DND-41 (cell line): ENCODE data around the gene STARD7.

Experiments used
- ATAC-seq: fragments of 200-7000 bp; cut with Tn5 transposase; 3 replicates; pipeline ENCODE4 v1.9.1; 2021; ENCODE audit warnings: low read depth; ENCODE audit not compliant: insufficient read depth
- DNase-seq: peaks from one replicate; pipeline ENCODE4 v3.0.0-alpha.2; 2020
- H2AFZ ChIP-seq: 2 replicates; pipeline ENCODE4 v1.6.0; 2012; ENCODE audit warnings: low read depth, low read length
- H3K27ac ChIP-seq: 2 replicates; pipeline ENCODE4 v1.5.1; 2012; ENCODE audit warnings: low read length, inconsistent platforms
- H3K27me3 ChIP-seq: fragments of 200-600 bp; sonication (generic); 2 replicates; pipeline ENCODE4 v1.6.0; 2012; ENCODE audit warnings: low read length, mild to moderate bottlenecking, inconsistent platforms; ENCODE audit not compliant: insufficient read depth, poor library complexity
- H3K36me3 ChIP-seq: 2 replicates; pipeline ENCODE4 v1.5.1; 2012; ENCODE audit warnings: low read length, inconsistent platforms; ENCODE audit not compliant: insufficient read depth
- H3K4me1 ChIP-seq: 2 replicates; pipeline ENCODE4 v1.5.1; 2012; ENCODE audit warnings: mild to moderate bottlenecking, low read length; ENCODE audit not compliant: insufficient read depth
- H3K4me2 ChIP-seq: 2 replicates; pipeline ENCODE4 v1.6.0; 2012; ENCODE audit warnings: mild to moderate bottlenecking, moderate library complexity, low read length, inconsistent platforms; ENCODE audit not compliant: insufficient read depth
- H3K4me3 ChIP-seq, 2 experiments: fragments of 200-600 bp in 1 of 2; shearing (Covaris generic) in 1 of 2; 2 replicates each; pipeline ENCODE4 v1.5.1; 2012 to 2016; ENCODE audit warnings: inconsistent platforms in 2 of 2, low read length in 2 of 2, mild to moderate bottlenecking in 2 of 2, low read depth in 1 of 2, moderate library complexity in 1 of 2
- H3K79me2 ChIP-seq: 2 replicates; pipeline ENCODE4 v1.6.0; 2012; ENCODE audit warnings: low read length, inconsistent platforms; ENCODE audit not compliant: insufficient read depth
- H3K9ac ChIP-seq: 2 replicates; pipeline ENCODE4 v1.6.0; 2012; ENCODE audit warnings: low read depth, mild to moderate bottlenecking, inconsistent platforms, low read length, moderate library complexity
- H3K9me3 ChIP-seq: 2 replicates; pipeline ENCODE4 v1.5.1; 2012; ENCODE audit warnings: low read length, moderate library complexity, mild to moderate bottlenecking, inconsistent platforms; ENCODE audit not compliant: insufficient read depth, severe bottlenecking
- H4K20me1 ChIP-seq: 2 replicates; pipeline ENCODE4 v1.6.0; 2012; ENCODE audit warnings: low read length; ENCODE audit not compliant: insufficient read depth
- EZH2 ChIP-seq: IDR thresholded peaks from 3 replicates; pipeline ENCODE4 v1.6.1; 2012; ENCODE audit warnings: borderline replicate concordance, low read depth, mild to moderate bottlenecking, moderate library complexity, low read length, inconsistent platforms; ENCODE audit not compliant: severe bottlenecking
- TF ChIP-seq, protein P1 (sequence below): IDR thresholded peaks from 2 replicates; pipeline ENCODE4 v1.5.1; 2012; ENCODE audit warnings: borderline replicate concordance, low read length, moderate library complexity, mild to moderate bottlenecking; ENCODE audit not compliant: poor library complexity, severe bottlenecking; ENCODE audit errors: extremely low read depth

STARD7 gene

DNA sequence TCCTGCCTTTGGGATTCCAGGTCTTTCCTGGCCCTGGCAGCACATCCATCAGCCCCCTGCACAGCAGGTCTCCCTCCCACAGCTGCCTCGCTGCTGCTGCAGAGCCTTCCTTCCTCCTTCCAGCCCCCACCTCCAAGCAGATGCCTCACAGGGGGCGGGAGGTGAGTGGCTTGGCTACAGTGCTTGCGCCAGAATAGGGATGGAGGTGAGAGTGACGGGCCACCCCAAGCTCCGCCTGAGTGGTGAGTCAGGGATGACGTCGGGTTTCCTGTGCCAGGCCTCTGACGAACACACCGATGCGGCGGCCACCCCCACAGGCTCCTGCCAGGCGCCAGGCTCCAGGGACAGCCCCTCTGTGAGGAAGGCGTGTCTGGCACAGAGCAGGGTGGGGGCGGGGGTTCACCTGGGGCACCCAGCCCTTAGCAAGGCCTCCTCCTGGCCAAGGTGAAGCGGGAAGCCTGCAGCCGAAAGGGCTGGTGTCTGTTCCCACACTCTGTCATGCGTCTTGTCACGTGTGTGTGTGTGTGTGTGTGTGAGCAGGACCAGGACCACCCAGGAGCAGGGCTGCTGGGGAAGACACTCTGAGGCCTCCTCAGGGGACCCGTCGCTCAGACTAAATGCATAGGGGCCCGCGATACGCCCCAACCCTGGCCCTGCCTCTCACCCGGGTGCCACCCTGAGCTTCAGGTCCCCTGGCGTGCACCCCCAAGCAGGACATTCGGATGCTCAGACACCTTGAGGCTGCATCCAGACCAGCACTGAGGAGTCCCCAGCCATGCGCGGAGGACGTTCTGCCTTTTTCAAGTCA, 60.0 kb downstream of the STARD7 start:
- H3K4me2 ChIP-seq: peak overlapping the region; percentile 26
- peaks cover 14% of the 10 kb centered on the region for H3K79me2 ChIP-seq
- peak; percentile 86 for DNase-seq
- H3K27me3 ChIP-seq: no peaks in the 10 kb centered on the region
- no peak overlapping the region; the same call in 1 of the 2 replicates for H3K27ac ChIP-seq
- TF ChIP-seq, protein P1, sequence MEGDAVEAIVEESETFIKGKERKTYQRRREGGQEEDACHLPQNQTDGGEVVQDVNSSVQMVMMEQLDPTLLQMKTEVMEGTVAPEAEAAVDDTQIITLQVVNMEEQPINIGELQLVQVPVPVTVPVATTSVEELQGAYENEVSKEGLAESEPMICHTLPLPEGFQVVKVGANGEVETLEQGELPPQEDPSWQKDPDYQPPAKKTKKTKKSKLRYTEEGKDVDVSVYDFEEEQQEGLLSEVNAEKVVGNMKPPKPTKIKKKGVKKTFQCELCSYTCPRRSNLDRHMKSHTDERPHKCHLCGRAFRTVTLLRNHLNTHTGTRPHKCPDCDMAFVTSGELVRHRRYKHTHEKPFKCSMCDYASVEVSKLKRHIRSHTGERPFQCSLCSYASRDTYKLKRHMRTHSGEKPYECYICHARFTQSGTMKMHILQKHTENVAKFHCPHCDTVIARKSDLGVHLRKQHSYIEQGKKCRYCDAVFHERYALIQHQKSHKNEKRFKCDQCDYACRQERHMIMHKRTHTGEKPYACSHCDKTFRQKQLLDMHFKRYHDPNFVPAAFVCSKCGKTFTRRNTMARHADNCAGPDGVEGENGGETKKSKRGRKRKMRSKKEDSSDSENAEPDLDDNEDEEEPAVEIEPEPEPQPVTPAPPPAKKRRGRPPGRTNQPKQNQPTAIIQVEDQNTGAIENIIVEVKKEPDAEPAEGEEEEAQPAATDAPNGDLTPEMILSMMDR: no peak
- no peak for TF ChIP-seq EZH2
- no peak overlapping the region for H2AFZ ChIP-seq
- H4K20me1 ChIP-seq: peaks cover 7% of the 10 kb centered on the region
- H3K4me1 ChIP-seq: peaks cover 59% of the 10 kb centered on the region
- H3K36me3 ChIP-seq: peaks cover 8% of the 10 kb centered on the region
- H3K4me3 ChIP-seq: no peak overlapping the region
- H3K9me3 ChIP-seq: no peaks in the 10 kb centered on the region
- H3K9ac ChIP-seq: no peak overlapping the region
- peak; percentile 41 for ATAC-seq

DNA sequence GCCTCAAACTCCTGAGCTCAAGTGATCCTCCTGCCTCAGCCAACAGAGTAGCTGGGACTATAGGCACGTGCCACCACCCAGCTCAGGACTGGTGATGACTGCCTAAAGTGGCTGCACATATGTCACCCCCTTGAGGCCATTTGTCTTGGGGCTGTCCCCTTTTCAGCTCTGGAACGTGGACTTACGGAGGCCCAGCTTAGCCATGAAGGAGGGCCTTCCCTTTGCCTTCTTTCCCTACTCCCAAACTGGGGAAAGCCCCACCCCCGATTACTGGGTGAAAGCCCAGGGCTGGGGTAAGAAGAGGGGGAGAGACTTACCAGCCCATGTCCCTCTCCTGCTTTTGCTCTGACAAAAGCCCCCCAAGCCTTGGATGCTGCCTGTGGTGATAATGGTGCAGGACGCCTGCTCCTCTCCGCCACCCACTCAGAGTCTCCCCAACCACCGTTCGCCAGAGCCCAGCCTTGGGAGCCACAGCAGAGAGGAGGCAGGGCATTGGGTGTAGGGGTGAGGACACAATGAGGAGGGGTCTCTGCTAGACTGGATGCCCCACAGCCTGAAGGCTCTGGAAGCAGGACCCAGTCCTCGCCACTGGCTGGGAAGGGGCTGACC, 60.9 kb downstream of the STARD7 start:
- no peak overlapping the region for H3K9ac ChIP-seq
- H3K4me2 ChIP-seq: peak overlapping the region; percentile 26; the same call in 1 of the 2 replicates
- no peak overlapping the region for H3K4me3 ChIP-seq
- DNase-seq (no peak), ATAC-seq (no peak)
- peaks cover 64% of the 10 kb centered on the region for H3K4me1 ChIP-seq
- H2AFZ ChIP-seq: no peak overlapping the region
- no peaks in the 10 kb centered on the region for H3K9me3 ChIP-seq
- H3K79me2 ChIP-seq: peaks cover 14% of the 10 kb centered on the region
- TF ChIP-seq, protein P1: no peak
- TF ChIP-seq EZH2: no peak
- H3K27ac ChIP-seq: peak overlapping the region; percentile 86
- peaks cover 8% of the 10 kb centered on the region for H4K20me1 ChIP-seq
- peaks cover 12% of the 10 kb centered on the region for H3K36me3 ChIP-seq
- H3K27me3 ChIP-seq: no peaks in the 10 kb centered on the region

DNA sequence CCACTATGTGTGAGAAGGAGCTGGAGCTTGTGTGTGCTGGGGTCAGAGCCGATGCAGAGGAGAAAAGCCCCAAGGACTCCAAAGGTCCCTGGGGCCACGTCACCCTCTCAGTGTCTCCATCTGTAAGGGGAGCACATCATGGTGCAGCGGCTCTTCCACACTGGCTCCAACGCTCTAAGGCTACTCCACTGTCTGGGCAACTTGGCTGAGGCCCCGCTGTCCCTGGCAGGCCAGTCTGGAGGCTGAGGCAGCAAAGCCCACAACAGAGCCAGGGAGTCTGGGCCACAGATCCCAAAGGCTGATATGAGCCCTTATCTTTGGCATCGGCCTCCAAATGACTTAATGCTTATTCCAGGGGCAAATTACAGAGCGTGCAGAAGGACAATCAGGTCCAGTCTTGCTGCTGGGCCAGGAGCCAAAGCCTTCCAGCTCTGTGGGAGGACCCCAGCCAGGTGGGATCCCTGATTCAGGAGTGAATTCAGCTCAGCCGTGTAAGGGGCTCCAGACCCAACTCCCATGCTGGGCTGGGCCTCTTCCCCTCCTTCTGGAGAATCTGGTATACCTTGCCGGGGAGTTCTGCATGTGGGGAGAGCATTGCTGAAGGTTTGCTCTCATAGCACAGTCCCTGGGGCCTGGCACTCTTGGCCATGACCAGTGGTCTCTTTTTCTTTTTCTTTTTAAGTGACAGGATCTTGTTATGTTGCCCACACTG, 61.6 kb downstream of the STARD7 start:
- Histone ChIP-seq H3K36me3 (peaks cover 12% of the 10 kb centered on the region), H4K20me1 (peaks cover 11% of the 10 kb centered on the region), H3K4me3 (peak overlapping the region in 1 of 2 experiments; percentile 66; a peak in 2 of 4 replicates), H3K9ac (peak overlapping the region; percentile 82), H3K4me2 (peak overlapping the region; percentile 75), H3K4me1 (peaks cover 64% of the 10 kb centered on the region), H3K79me2 (peaks cover 14% of the 10 kb centered on the region), H2AFZ (no peak overlapping the region), H3K27ac (peak overlapping the region; percentile 86), H3K9me3 (no peaks in the 10 kb centered on the region), H3K27me3 (no peaks in the 10 kb centered on the region)
- ATAC-seq (no peak), DNase-seq (no peak)
- no peak for TF ChIP-seq EZH2
- TF ChIP-seq, protein P1: no peak
